Astrocyte (in vitro differentiated cells and primary cell): Measurements from ENCODE around the gene MLF1.

Source experiments
- CTCF ChIP-seq: IDR thresholded peaks from 2 replicates; pipeline ENCODE4 v1.5.1; 2011; ENCODE audit warnings: low read depth, mild to moderate bottlenecking, inconsistent platforms, low read length, moderate library complexity; ENCODE audit not compliant: insufficient read depth
- EZH2 ChIP-seq: IDR thresholded peaks from 2 replicates; pipeline ENCODE4 v1.6.1; 2012; ENCODE audit warnings: mild to moderate bottlenecking, low read length, inconsistent platforms; ENCODE audit not compliant: insufficient read depth

DNA sequence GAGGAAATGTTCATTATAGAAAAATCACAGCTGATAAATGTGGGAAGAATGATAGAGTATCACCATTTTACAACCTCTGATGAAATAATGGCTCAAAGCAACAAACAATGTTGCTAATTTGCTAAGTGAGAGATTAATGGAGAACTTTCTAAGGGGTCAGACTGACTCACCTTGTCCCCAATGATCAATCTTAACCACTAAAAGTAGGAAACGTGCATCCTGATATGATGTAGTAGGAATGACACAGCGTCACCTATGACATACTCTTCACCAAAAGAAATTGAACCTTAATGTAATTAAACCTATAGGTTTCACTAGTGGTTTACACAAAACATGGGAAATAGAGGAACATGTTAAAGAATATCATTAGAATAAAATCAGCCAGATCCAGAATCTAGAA, 35.1 kb upstream of the MLF1 start:
- TF ChIP-seq CTCF (no peak), EZH2 (no peak)
